H1 (cell line): ENCODE results near the gene TAC4. TPM values are rescaled to one million over a fixed set of nuclear protein-coding genes. Genes with fewer than 3 reads are reported as not detected.

Experiments used
- CTCF ChIA-PET: fragments of 300-600 bp; sonication (Branson Sonifier 250); formaldehyde crosslinking; loops from one replicate; lab custom pipeline; 2021; ENCODE audit not compliant: partially characterized antibody; lab: Charles Lee
- POLR2A ChIA-PET: fragments of 300-600 bp; sonication (Branson Sonifier 250); formaldehyde crosslinking; loops from one replicate; lab custom pipeline; 2021; ENCODE audit warnings: inconsistent platforms; ENCODE audit not compliant: partially characterized antibody; lab: Charles Lee
- DNase-seq, 2 experiments: peaks; one replicate each; pipeline versions ENCODE4 v3.0.0 to v3.0.0-alpha.2; 2010 to 2022; ENCODE audit warnings: low spot score in 2 of 2, low read depth in 1 of 2, mixed read lengths in 1 of 2
- FAIRE-seq: peaks from 2 replicates; lab custom pipeline; 2011; peaks lifted over from hg19 to GRCh38; lab: Jason Lieb, UNC
- H2AFZ ChIP-seq: 2 replicates; pipeline ENCODE4 v1.8.1; 2012; ENCODE audit warnings: low read length, inconsistent platforms
- H2AK5ac ChIP-seq: 2 replicates; pipeline ENCODE4 v1.6.1; 2013; ENCODE audit warnings: low read depth, low read length
- H2BK120ac ChIP-seq: replicated peaks from 2 replicates; pipeline ENCODE3; 2013; ENCODE audit warnings: low read depth, low read length, inconsistent platforms
- H2BK12ac ChIP-seq: 2 replicates; pipeline ENCODE4 v1.6.1; 2013; ENCODE audit warnings: low read depth, low read length
- H2BK15ac ChIP-seq: 2 replicates; pipeline ENCODE4 v1.6.1; 2013; ENCODE audit warnings: low read length
- H2BK20ac ChIP-seq: 2 replicates; pipeline ENCODE4 v1.6.1; 2013; ENCODE audit warnings: low read length
- H2BK5ac ChIP-seq: 2 replicates; pipeline ENCODE4 v1.6.1; 2013; ENCODE audit warnings: low read depth, low read length
- H3K14ac ChIP-seq: 2 replicates; pipeline ENCODE4 v1.6.1; 2013; ENCODE audit warnings: inconsistent platforms; ENCODE audit not compliant: insufficient read length
- H3K18ac ChIP-seq: 2 replicates; pipeline ENCODE4 v1.6.1; 2013; ENCODE audit warnings: low read length; ENCODE audit errors: extremely low read depth
- H3K23ac ChIP-seq: 2 replicates; pipeline ENCODE4 v1.6.1; 2013; ENCODE audit warnings: inconsistent platforms; ENCODE audit not compliant: insufficient read length
- H3K23me2 ChIP-seq: 2 replicates; pipeline ENCODE4 v1.6.1; 2013; ENCODE audit warnings: low read depth, low read length
- H3K27ac ChIP-seq: 2 replicates; pipeline ENCODE4 v1.6.1; 2011; ENCODE audit warnings: low read depth, low read length, inconsistent platforms
- H3K27me3 ChIP-seq, 4 experiments: replicated peaks in 1 of 4; 1 replicate in 1 of 4; 2 replicates in 3 of 4; pipeline versions ENCODE4 v1.6.1 to v1.8.1; 2011 to 2013; ENCODE audit warnings: low read length in 3 of 4, mild to moderate bottlenecking in 3 of 4, inconsistent platforms in 2 of 4, mixed read lengths in 2 of 4, moderate library complexity in 1 of 4; ENCODE audit not compliant: control insufficient read depth in 3 of 4, insufficient read depth in 3 of 4; ENCODE audit errors: extremely low read depth in 1 of 4
- H3K36me3 ChIP-seq, 4 experiments: 2 replicates each; pipeline versions ENCODE4 v1.6.1 to v1.8.1; 2011 to 2013; ENCODE audit warnings: mild to moderate bottlenecking in 4 of 4, low read length in 3 of 4, moderate library complexity in 2 of 4, control low read depth in 1 of 4, inconsistent platforms in 1 of 4; ENCODE audit not compliant: insufficient read depth in 4 of 4, control insufficient read depth in 2 of 4
- H3K4ac ChIP-seq: replicated peaks from 2 replicates; pipeline ENCODE3; 2013; ENCODE audit warnings: low read length, low read depth, mixed read lengths, inconsistent platforms; ENCODE audit not compliant: insufficient read length
- H3K4me1 ChIP-seq, 4 experiments: replicated peaks in 1 of 4; 1 replicate in 1 of 4; 2 replicates in 3 of 4; pipeline versions ENCODE4 v1.6.1 to v1.8.1; 2011 to 2013; ENCODE audit warnings: low read length in 3 of 4, inconsistent platforms in 2 of 4, mixed read lengths in 1 of 4; ENCODE audit not compliant: insufficient read depth in 4 of 4, control insufficient read depth in 3 of 4
- H3K4me2 ChIP-seq, 2 experiments: 2 replicates each; pipeline versions ENCODE4 v1.6.1 to v1.8.1; 2011 to 2013; ENCODE audit warnings: low read depth in 2 of 2, low read length in 2 of 2, control low read depth in 1 of 2, inconsistent platforms in 1 of 2, mild to moderate bottlenecking in 1 of 2; ENCODE audit not compliant: insufficient read depth in 1 of 2
- H3K4me3 ChIP-seq, 4 experiments: fragments of 200-600, 300-600 bp in 1 of 4; sonication (generic), shearing (Covaris generic), sonication (Bioruptor Twin) in 1 of 4; 2 replicates each; pipeline versions ENCODE4 v1.5.1 to v1.8.1; 2011 to 2016; ENCODE audit warnings: low read length in 4 of 4, low read depth in 3 of 4, control low read depth in 2 of 4, inconsistent platforms in 2 of 4, mild to moderate bottlenecking in 2 of 4, mixed read lengths in 1 of 4, moderate library complexity in 1 of 4; ENCODE audit not compliant: insufficient read depth in 2 of 4; ENCODE audit errors: extremely low read depth in 1 of 4
- H3K56ac ChIP-seq: replicated peaks from 2 replicates; pipeline ENCODE3; 2013; ENCODE audit warnings: low read depth, mild to moderate bottlenecking, mixed read lengths, low read length, inconsistent platforms; ENCODE audit not compliant: insufficient read length
- H3K79me1 ChIP-seq: 2 replicates; pipeline ENCODE4 v1.6.1; 2013; ENCODE audit warnings: low read depth, low read length, control low read depth
- H3K79me2 ChIP-seq, 2 experiments: 2 replicates each; pipeline versions ENCODE4 v1.6.1 to v1.8.1; 2012 to 2013; ENCODE audit warnings: low read length in 2 of 2, mild to moderate bottlenecking in 2 of 2, inconsistent platforms in 1 of 2; ENCODE audit not compliant: insufficient read depth in 2 of 2, control insufficient read depth in 1 of 2
- H3K9ac ChIP-seq, 4 experiments: replicated peaks in 1 of 4; 1 replicate in 1 of 4; 2 replicates in 3 of 4; pipeline versions ENCODE4 v1.6.1 to v1.8.1; 2011 to 2013; ENCODE audit warnings: low read depth in 3 of 4, low read length in 3 of 4, control low read depth in 2 of 4, mild to moderate bottlenecking in 2 of 4, moderate library complexity in 2 of 4, inconsistent platforms in 1 of 4; ENCODE audit errors: extremely low read depth in 1 of 4
- H3K9me3 ChIP-seq, 2 experiments: 2 replicates each; pipeline versions ENCODE4 v1.6.1 to v1.8.1; 2012 to 2013; ENCODE audit warnings: mild to moderate bottlenecking in 2 of 2, moderate library complexity in 2 of 2, control low read depth in 1 of 2, inconsistent platforms in 1 of 2, low read depth in 1 of 2, low read length in 1 of 2, mixed read lengths in 1 of 2; ENCODE audit not compliant: insufficient read depth in 2 of 2
- H4K20me1 ChIP-seq, 2 experiments: replicated peaks in 1 of 2; 2 replicates each; pipeline versions ENCODE3 to v1.8.1; 2011 to 2013; ENCODE audit warnings: inconsistent platforms in 2 of 2, low read length in 2 of 2, mild to moderate bottlenecking in 1 of 2; ENCODE audit not compliant: insufficient read depth in 2 of 2, control insufficient read depth in 1 of 2
- H4K5ac ChIP-seq: 2 replicates; pipeline ENCODE4 v1.6.1; 2013; ENCODE audit warnings: low read length, low read depth, mixed read lengths, inconsistent platforms; ENCODE audit not compliant: insufficient read length
- H4K8ac ChIP-seq: 2 replicates; pipeline ENCODE4 v1.8.0; 2013; ENCODE audit warnings: mild to moderate bottlenecking, moderate library complexity, low read length, inconsistent platforms; ENCODE audit not compliant: insufficient read depth; ENCODE audit errors: extremely low read depth
- H4K91ac ChIP-seq: replicated peaks from 2 replicates; pipeline ENCODE3; 2013; ENCODE audit warnings: low read length, mixed read lengths, inconsistent platforms; ENCODE audit not compliant: insufficient read length
- CHD1 ChIP-seq: IDR thresholded peaks from 2 replicates; pipeline ENCODE4 v1.6.1; 2012; ENCODE audit warnings: low read depth, low read length, improper control_type of control experiment
- CHD2 ChIP-seq: IDR thresholded peaks from 2 replicates; pipeline ENCODE4 v1.6.1; 2012; ENCODE audit warnings: low read length, improper control_type of control experiment
- EGR1 ChIP-seq: IDR thresholded peaks from 2 replicates; pipeline ENCODE4 v1.6.1; 2011; ENCODE audit warnings: low read depth, low read length, borderline replicate concordance
- HDAC2 ChIP-seq, 2 experiments: fragments of 300-600 bp in 1 of 2; sonication (generic) in 1 of 2; IDR thresholded peaks; 2 replicates each; pipeline ENCODE4 v1.6.1; 2011 to 2012; ENCODE audit warnings: low read depth in 2 of 2, low read length in 2 of 2, mild to moderate bottlenecking in 2 of 2, moderate library complexity in 2 of 2, borderline replicate concordance in 1 of 2, inconsistent platforms in 1 of 2
- HDAC6 ChIP-seq: IDR thresholded peaks from one replicate; pipeline ENCODE4 v1.7.1; 2012; ENCODE audit warnings: low read depth, mild to moderate bottlenecking, inconsistent platforms, low read length, moderate library complexity
- POLR2AphosphoS5 ChIP-seq: IDR thresholded peaks from 2 replicates; pipeline ENCODE4 v1.6.1; 2011; ENCODE audit warnings: low read depth, low read length
- RFX5 ChIP-seq: IDR thresholded peaks from 2 replicates; pipeline ENCODE4 v1.6.1; 2011; ENCODE audit warnings: low read depth, low read length, improper control_type of control experiment, borderline replicate concordance
- SP2 ChIP-seq: IDR thresholded peaks from 2 replicates; pipeline ENCODE4 v1.6.1; 2012; ENCODE audit warnings: mild to moderate bottlenecking, low read length, inconsistent platforms
- SUZ12 ChIP-seq: fragments of 200-600 bp; sonication (generic); IDR thresholded peaks from 2 replicates; pipeline ENCODE4 v1.6.1; 2012; ENCODE audit warnings: mild to moderate bottlenecking, inconsistent platforms, low read length, moderate library complexity, mixed read lengths
- WGBS, 2 experiments: shearing (Covaris generic) in 1 of 2; methylation state at CpG; one replicate each; pipeline versions ENCODE4 v1.1.6 to v1.1.7; 2013 to 2015; ENCODE audit warnings: low lambda C conversion rate in 2 of 2, mixed read lengths in 2 of 2, inconsistent platforms in 1 of 2, low coverage in 1 of 2, missing lambda C conversion rate in 1 of 2; ENCODE audit not compliant: insufficient replicate concordance in 2 of 2, insufficient coverage in 1 of 2, insufficient read length in 1 of 2; ENCODE audit errors: extremely low coverage in 1 of 2, missing lambda C conversion rate in 1 of 2; 5-methylcytosine and 5-hydroxymethylcytosine counted together
- polyA plus RNA-seq, 7 experiments: library from polyadenylated mRNA; depleted of rRNA in 3 of 7; stranded (reverse) in 5 of 7; unstranded in 2 of 7; fragments of >200 nt in 5 of 7; fragments of 200-250 nt in 2 of 7; gene quantifications; 1 replicate in 5 of 7; 2 replicates in 1 of 7; 4 replicates in 1 of 7; pipeline versions ENCODE4 v1.2.1 to v1.2.3, GENCODE V29; 2011 to 2013; ENCODE audit warnings: missing spikeins in 2 of 7, mixed read lengths in 2 of 7
- total RNA-seq: library from RNA; stranded (reverse); fragmentation: NEBNext Ultra II Directional; extraction: Animal tissue kit (Norgen Biotek cat#: 25700); gene quantifications from 2 replicates; pipeline ENCODE4 v1.2.1, GENCODE V29; 2021
- TF ChIP-seq, protein P1 (sequence below): IDR thresholded peaks from 2 replicates; pipeline ENCODE4 v1.6.1; 2012; ENCODE audit warnings: inconsistent platforms
- TF ChIP-seq, protein P2 (sequence below): IDR thresholded peaks from 2 replicates; pipeline ENCODE4 v1.6.1; 2012; ENCODE audit warnings: inconsistent platforms

The TAC4 gene
- total and polyA plus RNA-seq, 2 of the 8 experiments (the other 6 are each of a cell fraction or from before 2014, with no cell fraction given): 0.15 TPM; not detected in 1

DNA sequence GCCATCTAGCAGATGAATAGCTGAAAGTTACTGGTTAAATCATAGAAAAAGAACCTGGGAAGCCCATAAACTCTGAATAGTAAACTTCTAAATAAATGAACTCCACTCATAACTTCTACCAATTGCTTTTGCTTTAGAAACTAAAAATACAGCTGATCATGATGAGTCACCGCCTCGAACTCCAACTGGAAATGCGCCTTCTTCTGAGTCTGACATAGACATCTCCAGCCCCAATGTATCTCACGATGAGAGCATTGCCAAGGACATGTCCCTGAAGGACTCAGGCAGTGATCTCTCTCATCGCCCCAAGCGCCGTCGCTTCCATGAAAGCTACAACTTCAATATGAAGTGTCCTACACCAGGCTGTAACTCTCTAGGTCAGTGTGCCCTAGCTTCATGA, 49.7 kb downstream of the TAC4 start:
- ChIA-PET POLR2A (interaction anchor here (0.7 to 2.3 kb wide), 9 partner anchors 9 to 332 kb away, joined by 3 to 12 read pairs (median 4); partner anchors contain the start of genes FAM117A, KAT7 and SAMD14), CTCF (interaction anchor here (0.9 to 1.5 kb wide), 3 partner anchors 17 to 24 kb away, joined by 3 to 4 read pairs (median 4); no protein-coding TSS in a partner anchor)
- H3K18ac ChIP-seq: no peak overlapping the region
- H3K9me3 ChIP-seq: no peaks in the 10 kb centered on the region
- no peak overlapping the region for H3K4me2 ChIP-seq
- peaks cover 16 to 64% (median 40%) of the 10 kb centered on the region in 4 experiments for H3K36me3 ChIP-seq
- H3K4ac ChIP-seq: no peak overlapping the region
- no peak overlapping the region for H3K27ac ChIP-seq
- no peak overlapping the region for H4K5ac ChIP-seq
- H4K20me1 ChIP-seq: peaks cover 5 to 8% of the 10 kb centered on the region in 2 experiments
- H3K56ac ChIP-seq: no peak overlapping the region
- H2BK12ac ChIP-seq: no peak overlapping the region
- H4K91ac ChIP-seq: no peak overlapping the region
- H2BK15ac ChIP-seq: no peak overlapping the region
- no peak overlapping the region for H3K4me3 ChIP-seq
- peaks cover 0 to 68% of the 10 kb centered on the region in 2 experiments; a peak in 2 of 4 replicates for H3K79me2 ChIP-seq
- DNase-seq (no peak), FAIRE-seq (no peak)
- H3K23ac ChIP-seq: no peak overlapping the region
- H3K23me2 ChIP-seq: no peaks in the 10 kb centered on the region
- no peak overlapping the region; the same call in 1 of the 2 replicates for H4K8ac ChIP-seq
- no peaks in the 10 kb centered on the region for H3K27me3 ChIP-seq
- H2BK20ac ChIP-seq: no peak overlapping the region
- 96% methylated on average over 8 of the region's 8 CpGs; no CpG with 5 or more reads in 1 of the 2 experiments for WGBS, 2 experiments
- no peak overlapping the region for H2AFZ ChIP-seq
- H3K79me1 ChIP-seq: peaks cover 2% of the 10 kb centered on the region; the same call in 1 of the 2 replicates
- no peak overlapping the region for H3K9ac ChIP-seq
- H2BK120ac ChIP-seq: no peak overlapping the region
- no peak overlapping the region for H2BK5ac ChIP-seq
- H3K4me1 ChIP-seq: no peaks in the 10 kb centered on the region
- no peak overlapping the region for H2AK5ac ChIP-seq
- H3K14ac ChIP-seq: no peak overlapping the region
- no peak for TF ChIP-seq CHD2
- TF ChIP-seq, protein P1, sequence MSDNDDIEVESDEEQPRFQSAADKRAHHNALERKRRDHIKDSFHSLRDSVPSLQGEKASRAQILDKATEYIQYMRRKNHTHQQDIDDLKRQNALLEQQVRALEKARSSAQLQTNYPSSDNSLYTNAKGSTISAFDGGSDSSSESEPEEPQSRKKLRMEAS: no peak
- no peak for TF ChIP-seq EGR1
- TF ChIP-seq, protein P2, sequence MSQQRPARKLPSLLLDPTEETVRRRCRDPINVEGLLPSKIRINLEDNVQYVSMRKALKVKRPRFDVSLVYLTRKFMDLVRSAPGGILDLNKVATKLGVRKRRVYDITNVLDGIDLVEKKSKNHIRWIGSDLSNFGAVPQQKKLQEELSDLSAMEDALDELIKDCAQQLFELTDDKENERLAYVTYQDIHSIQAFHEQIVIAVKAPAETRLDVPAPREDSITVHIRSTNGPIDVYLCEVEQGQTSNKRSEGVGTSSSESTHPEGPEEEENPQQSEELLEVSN: no peak
- TF ChIP-seq SP2: no peak
- TF ChIP-seq SUZ12: no peak
- TF ChIP-seq HDAC2 (IDR thresholded peaks at IDR 0.05; ENCODE audit: borderline replicate concordance in 1 of 2, low read depth in 2 of 2, low read length in 2 of 2): no peak
- no peak for TF ChIP-seq CHD1
- TF ChIP-seq HDAC6: no peak
- TF ChIP-seq RFX5: no peak
- TF ChIP-seq POLR2AphosphoS5: no peak
